ENCODE measurements around the gene DENND1C. TPM values are rescaled to one million over a fixed set of nuclear protein-coding genes. Genes with fewer than 3 reads are reported as not detected.
"Not testable (repeated sequence)": the region's sequence is repeated elsewhere in the genome, so short reads cannot be mapped to it uniquely, and the experiment has no call there.

The DENND1C gene
- total RNA-seq, 4 donors from 2014 or later, result 1.0 to 7.6 (median 4.6) TPM

GRCh38 chr19:6516018-6516658 lies 34.6 kb upstream of the DENND1C start:
- peak; percentile 96 for DNase-seq (ENCODE audit: low spot score)
- TF ChIP-seq CTCF (IDR thresholded peaks at IDR 0.05), result no peak
- ATAC-seq (ENCODE audit: low FRiP score), result peak; percentile 91

GRCh38 chr19:6514926-6515544 lies 33.4 kb upstream of the DENND1C start:
- ATAC-seq (ENCODE audit: low FRiP score), result no peak
- no peak for DNase-seq (ENCODE audit: low spot score)
- TF ChIP-seq CTCF (IDR thresholded peaks at IDR 0.05), result no peak

- no peak for DNase-seq (ENCODE audit: low spot score)
- ATAC-seq (ENCODE audit: low FRiP score), result no peak
- no peak for TF ChIP-seq CTCF (IDR thresholded peaks at IDR 0.05)
Measured at GRCh38 chr19:6514089-6514488, 32.5 kb upstream of the DENND1C start.

- no peak for TF ChIP-seq CTCF (IDR thresholded peaks at IDR 0.05)
- no peak for DNase-seq (ENCODE audit: low spot score)
- ATAC-seq (ENCODE audit: low FRiP score), result no peak
Measured at GRCh38 chr19:6510618-6511017, 29.0 kb upstream of the DENND1C start.

GRCh38 chr19:6509118-6509971 lies 27.8 kb upstream of the DENND1C start:
- DNase-seq (ENCODE audit: low spot score) (no peak), ATAC-seq (ENCODE audit: low FRiP score) (no peak)
- no peak for TF ChIP-seq CTCF (IDR thresholded peaks at IDR 0.05)

GRCh38 chr19:6508028-6508771 lies 26.6 kb upstream of the DENND1C start:
- ATAC-seq (ENCODE audit: low FRiP score); DNase-seq (ENCODE audit: low spot score): not testable (repeated sequence)
